MCF 10A (cell line): ENCODE measurements around the gene TATDN2. TPM values are rescaled to one million over a fixed set of nuclear protein-coding genes. Genes with fewer than 3 reads are reported as not detected.

ENCODE experiments used
- BruUV-seq: library from RNA; stranded (reverse); fragments of 400-500 nt; replicated peaks from 2 replicates; lab custom pipeline; 2021; lab: Mats Ljungman, UMichigan
- CTCF ChIA-PET: fragments of 300-600 bp; sonication (Branson Sonifier 250); formaldehyde crosslinking; extraction: SDS; loops from one replicate; lab custom pipeline; 2021; ENCODE audit warnings: antibody characterized with exemption, inconsistent platforms; lab: Yijun Ruan, JAX
- POLR2A ChIA-PET: fragments of 300-600, 350-650 bp; sonication (Branson Sonifier 250); formaldehyde crosslinking; extraction: SDS; loops from one replicate; lab custom pipeline; 2020; ENCODE audit warnings: antibody characterized with exemption, inconsistent platforms; lab: Yijun Ruan, JAX
- DNase-seq: peaks from one replicate; pipeline ENCODE4 v3.0.0-alpha.2; 2018; ENCODE audit not compliant: unreplicated experiment
- H3K27ac Mint-ChIP-seq: one replicate; pipeline ENCODE4 v1.8.0; 2022; ENCODE audit warnings: mild to moderate bottlenecking, low read depth, mixed read lengths; ENCODE audit not compliant: unreplicated experiment
- H3K27me3 Mint-ChIP-seq: one replicate; pipeline ENCODE4 v1.8.0; 2022; ENCODE audit warnings: mixed read lengths; ENCODE audit not compliant: insufficient read depth, unreplicated experiment
- H3K36me3 Mint-ChIP-seq: one replicate; pipeline ENCODE4 v1.8.0; 2022; ENCODE audit warnings: mild to moderate bottlenecking, moderate library complexity, mixed read lengths; ENCODE audit not compliant: insufficient read depth, unreplicated experiment
- H3K4me1 Mint-ChIP-seq: one replicate; pipeline ENCODE4 v1.8.0; 2022; ENCODE audit warnings: mixed read lengths; ENCODE audit not compliant: insufficient read depth, unreplicated experiment
- H3K4me3 Mint-ChIP-seq: one replicate; pipeline ENCODE4 v1.8.0; 2022; ENCODE audit warnings: mild to moderate bottlenecking, moderate library complexity, mixed read lengths; ENCODE audit not compliant: unreplicated experiment
- H3K9me3 Mint-ChIP-seq: one replicate; pipeline ENCODE4 v1.8.0; 2022; ENCODE audit warnings: mixed read lengths; ENCODE audit not compliant: unreplicated experiment
- intact Hi-C: fragments of 100-400 bp; cut with micrococcal nuclease; formaldehyde crosslinking; loops from 2 replicates; pipeline ENCODE4 v1.14.1; 2022
- total RNA-seq: library from RNA; stranded (reverse); gene quantifications from 2 replicates; pipeline ENCODE4 v1.2.3, GENCODE V29; 2022
- TF ChIP-seq, protein P1 (sequence below): fragments of 200-600 bp; IDR thresholded peaks from one replicate; pipeline ENCODE4 v1.8.0; 2022; ENCODE audit warnings: antibody characterized with exemption, mild to moderate bottlenecking; ENCODE audit not compliant: unreplicated experiment

TATDN2 gene
- total RNA-seq, 1 experiment from 2014 or later, result 25.9 TPM

DNA sequence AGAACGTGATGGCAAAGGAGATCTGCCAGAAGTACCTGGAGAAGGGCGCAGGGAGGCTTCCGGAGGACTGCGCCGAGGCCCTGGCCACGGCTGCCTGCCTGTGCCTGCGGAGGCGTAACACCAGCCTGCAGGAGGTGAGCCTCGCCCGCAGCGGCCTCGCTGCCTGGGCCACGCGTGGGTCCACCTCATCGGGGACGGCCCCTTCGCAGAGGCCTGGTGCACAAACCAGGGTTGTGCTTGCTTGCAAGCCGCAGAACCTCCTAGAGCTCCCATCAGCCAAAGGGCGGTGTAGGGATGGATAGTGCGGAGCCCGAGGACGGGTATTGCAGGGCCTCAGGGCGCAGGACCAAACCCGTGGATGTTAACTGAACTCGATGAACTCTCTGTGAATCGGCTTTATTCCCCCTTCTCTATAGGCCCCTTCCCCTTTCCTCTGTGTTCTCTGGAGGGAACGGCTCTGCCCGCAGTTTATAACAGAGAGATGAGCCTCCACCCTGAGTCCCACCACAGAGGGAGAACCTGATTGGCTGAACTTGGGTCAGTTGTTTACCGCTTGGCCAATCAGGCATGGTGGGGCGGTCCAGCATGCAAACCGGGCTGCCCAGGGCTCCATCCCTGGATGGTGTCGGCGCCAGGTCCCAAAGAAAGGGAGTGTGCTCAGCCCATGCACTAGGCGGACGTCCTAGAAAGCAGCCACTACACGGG is 13.6 kb upstream of the TATDN2 start:
- intact Hi-C loops, result no loop called here
- no TSS peak for BruUV-seq

DNA sequence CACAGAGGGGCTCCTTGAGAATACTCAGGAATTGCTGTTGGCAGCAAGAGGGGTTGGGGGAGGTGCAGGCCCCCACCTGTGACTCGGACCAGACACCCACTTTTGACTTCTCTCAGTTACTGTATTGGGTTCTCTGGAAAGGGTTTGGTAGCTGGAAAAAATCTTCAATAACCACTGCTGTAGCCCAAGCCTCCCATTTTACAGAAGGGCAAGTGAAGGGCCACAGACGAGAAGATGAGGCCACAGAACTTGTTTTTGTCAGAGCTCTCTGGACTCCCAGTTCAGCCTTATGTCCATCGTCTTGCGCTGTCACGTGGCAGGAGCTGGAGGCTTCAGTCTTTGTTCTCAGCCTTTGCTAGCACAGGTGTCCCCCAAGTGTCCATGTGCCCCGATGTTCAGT is 12.7 kb upstream of the TATDN2 start:
- CTCF ChIA-PET, result no interaction called here

More for the DNA sequence above, 13.6 kb upstream of the TATDN2 start:
- Mint-ChIP-seq H3K27me3 (no peaks in the 10 kb centered on the region), H3K36me3 (peaks cover 35% of the 10 kb centered on the region), H3K4me3 (no peak overlapping the region), H3K4me1 (no peaks in the 10 kb centered on the region), H3K27ac (peak overlapping the region; percentile 39), H3K9me3 (no peaks in the 10 kb centered on the region)
- ChIA-PET CTCF (no interaction called here), POLR2A (no interaction called here)
- TF ChIP-seq, protein P1, sequence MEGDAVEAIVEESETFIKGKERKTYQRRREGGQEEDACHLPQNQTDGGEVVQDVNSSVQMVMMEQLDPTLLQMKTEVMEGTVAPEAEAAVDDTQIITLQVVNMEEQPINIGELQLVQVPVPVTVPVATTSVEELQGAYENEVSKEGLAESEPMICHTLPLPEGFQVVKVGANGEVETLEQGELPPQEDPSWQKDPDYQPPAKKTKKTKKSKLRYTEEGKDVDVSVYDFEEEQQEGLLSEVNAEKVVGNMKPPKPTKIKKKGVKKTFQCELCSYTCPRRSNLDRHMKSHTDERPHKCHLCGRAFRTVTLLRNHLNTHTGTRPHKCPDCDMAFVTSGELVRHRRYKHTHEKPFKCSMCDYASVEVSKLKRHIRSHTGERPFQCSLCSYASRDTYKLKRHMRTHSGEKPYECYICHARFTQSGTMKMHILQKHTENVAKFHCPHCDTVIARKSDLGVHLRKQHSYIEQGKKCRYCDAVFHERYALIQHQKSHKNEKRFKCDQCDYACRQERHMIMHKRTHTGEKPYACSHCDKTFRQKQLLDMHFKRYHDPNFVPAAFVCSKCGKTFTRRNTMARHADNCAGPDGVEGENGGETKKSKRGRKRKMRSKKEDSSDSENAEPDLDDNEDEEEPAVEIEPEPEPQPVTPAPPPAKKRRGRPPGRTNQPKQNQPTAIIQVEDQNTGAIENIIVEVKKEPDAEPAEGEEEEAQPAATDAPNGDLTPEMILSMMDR, result no peak
- DNase-seq, result no peak

DNA sequence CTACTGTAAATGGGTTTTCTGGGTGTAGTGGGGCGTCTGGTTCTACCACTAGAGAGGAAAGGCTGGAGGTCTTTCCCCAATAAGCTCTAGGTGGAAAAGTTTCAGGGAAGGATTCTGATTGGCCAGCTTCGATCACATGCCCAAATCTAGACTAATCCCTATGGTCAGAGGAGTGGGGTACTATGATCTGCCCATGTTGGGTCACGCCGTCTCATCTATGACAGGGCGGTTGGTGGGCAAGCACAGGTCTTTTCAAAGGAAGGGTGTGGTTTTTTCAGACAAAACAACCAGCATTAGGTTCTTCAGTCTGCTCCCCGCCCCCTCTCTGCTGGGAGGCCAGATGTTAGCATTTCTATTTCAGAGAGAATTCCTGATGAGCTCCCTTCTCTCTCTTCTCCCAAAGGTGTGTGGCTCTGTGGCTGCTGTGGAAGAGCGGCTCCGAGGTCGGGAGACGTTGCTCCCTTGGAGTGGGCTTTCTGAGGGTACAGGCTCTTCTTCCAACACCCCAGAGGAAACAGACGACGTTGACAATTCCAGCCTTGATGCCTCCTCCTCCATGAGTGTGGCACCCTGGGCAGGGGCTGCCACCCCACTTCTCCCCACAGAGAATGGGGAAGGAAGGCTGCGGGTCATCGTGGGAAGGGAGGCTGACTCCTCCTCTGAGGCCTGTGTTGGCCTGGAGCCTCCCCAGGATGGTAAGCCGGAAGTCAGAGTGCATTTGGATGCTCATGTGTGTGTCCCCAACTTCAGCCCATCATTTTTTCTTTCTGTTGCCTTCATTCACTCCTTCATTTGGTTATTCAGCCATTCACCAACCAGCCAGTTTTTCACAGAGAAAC is 9.7 kb upstream of the TATDN2 start:
- Mint-ChIP-seq H3K27me3 (no peaks in the 10 kb centered on the region), H3K36me3 (peaks cover 44% of the 10 kb centered on the region), H3K4me3 (no peak overlapping the region), H3K4me1 (no peaks in the 10 kb centered on the region), H3K27ac (peak overlapping the region; percentile 24), H3K9me3 (no peaks in the 10 kb centered on the region)
- POLR2A ChIA-PET, result interaction anchor here (1.2 kb wide), 1 partner anchor 9 kb away, joined by 3 read pairs; the partner anchor contains the start of gene TATDN2
- CTCF ChIA-PET, result no interaction called here
- BruUV-seq, result no TSS peak
- intact Hi-C loops, result no loop called here
- TF ChIP-seq, protein P1, result no peak
- DNase-seq, result no peak

More for the DNA sequence above, 12.7 kb upstream of the TATDN2 start:
- no peak for DNase-seq
- TF ChIP-seq, protein P1, result no peak
- Mint-ChIP-seq H3K9me3 (no peaks in the 10 kb centered on the region), H3K27me3 (no peaks in the 10 kb centered on the region), H3K27ac (peak overlapping the region; percentile 39), H3K4me1 (no peaks in the 10 kb centered on the region), H3K4me3 (no peak overlapping the region), H3K36me3 (peaks cover 35% of the 10 kb centered on the region)
- no TSS peak for BruUV-seq
- intact Hi-C loops, result no loop called here
- POLR2A ChIA-PET, result no interaction called here

DNA sequence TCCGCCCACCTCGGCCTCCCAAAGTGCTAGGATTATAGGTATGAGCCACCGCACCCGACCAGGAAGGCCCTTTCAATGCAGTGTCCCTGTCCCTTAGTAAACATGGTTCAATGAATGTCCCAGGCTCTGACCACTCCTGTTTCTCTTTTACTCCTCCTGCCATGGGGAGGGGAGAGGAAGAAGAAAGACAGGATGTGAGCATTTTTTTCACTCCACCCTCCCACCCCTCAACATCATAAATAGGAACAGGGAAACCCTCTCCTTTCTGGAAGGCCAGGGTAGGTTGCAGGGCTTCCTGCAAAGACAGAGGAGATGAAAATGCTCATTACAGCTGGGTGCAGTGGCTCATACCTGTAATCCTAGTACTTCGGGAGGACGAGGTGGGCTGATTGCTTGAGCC is 7.5 kb upstream of the TATDN2 start:
- intact Hi-C loops, result no loop called here
- H3K36me3 Mint-ChIP-seq, result peaks cover 35% of the 10 kb centered on the region
- H3K4me3 Mint-ChIP-seq, result no peak overlapping the region
- no peaks in the 10 kb centered on the region for H3K9me3 Mint-ChIP-seq
- ChIA-PET POLR2A (no interaction called here), CTCF (no interaction called here)
- TF ChIP-seq, protein P1, result no peak
- no TSS peak for BruUV-seq
- H3K27me3 Mint-ChIP-seq, result no peaks in the 10 kb centered on the region
- H3K4me1 Mint-ChIP-seq, result no peaks in the 10 kb centered on the region
- no peak for DNase-seq
- H3K27ac Mint-ChIP-seq, result no peak overlapping the region
